ENCODE data around the gene LACTBL1. TPM values are rescaled to one million over a fixed set of nuclear protein-coding genes. Genes with fewer than 3 reads are reported as not detected.

The LACTBL1 gene
- total RNA-seq, 2 experiments from 2014 or later = not detected

DNA sequence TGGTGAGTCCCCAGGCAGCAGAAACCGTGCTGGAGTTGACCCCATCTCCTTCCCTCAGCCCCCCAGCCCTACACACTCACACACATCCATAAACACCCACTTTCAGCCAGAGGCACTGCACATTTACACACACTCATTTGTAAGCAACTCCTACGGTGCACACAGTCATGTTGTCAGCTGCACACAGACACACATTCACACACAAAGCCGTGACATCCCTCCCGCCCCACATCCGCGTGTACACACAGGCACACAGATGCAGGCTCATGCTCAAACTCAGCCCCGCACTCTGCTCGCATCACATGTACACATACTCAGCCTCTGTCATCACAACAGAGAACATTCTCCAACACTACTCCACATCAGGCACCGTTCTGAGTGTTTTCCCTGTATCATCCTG lies 47.6 kb downstream of the LACTBL1 start:
- Histone ChIP-seq H3K9me2 (ENCODE audit: insufficient read depth, low read length) (no peaks in the 10 kb centered on the region), H3K4me3 (ENCODE audit: low read depth, low read length, poor library complexity, severe bottlenecking) (no peak overlapping the region), H3K4me1 (ENCODE audit: insufficient read depth, low read length, poor library complexity, severe bottlenecking) (no peaks in the 10 kb centered on the region), H3K36me3 (ENCODE audit: insufficient read depth, low read length) (no peaks in the 10 kb centered on the region), H3K79me2 (ENCODE audit: insufficient read depth, low read depth, low read length) (no peaks in the 10 kb centered on the region), H4K20me1 (ENCODE audit: insufficient read depth, low read length) (no peaks in the 10 kb centered on the region), H3K27ac (ENCODE audit: low read depth, low read length, poor library complexity, severe bottlenecking) (no peak overlapping the region), H3K4me2 (ENCODE audit: low read length) (no peak overlapping the region), H2AFZ (ENCODE audit: low read length) (no peak overlapping the region), H3K9me3 (ENCODE audit: low read length) (no peaks in the 10 kb centered on the region)
- no peak for DNase-seq (ENCODE audit: low spot score)
- BruUV-seq (replicated peaks) = no TSS peak
- no peak for TF ChIP-seq EZH2phosphoT487 (IDR thresholded peaks at IDR 0.05; ENCODE audit: borderline replicate concordance, low read depth, low read length)
- TF ChIP-seq, protein P1, sequence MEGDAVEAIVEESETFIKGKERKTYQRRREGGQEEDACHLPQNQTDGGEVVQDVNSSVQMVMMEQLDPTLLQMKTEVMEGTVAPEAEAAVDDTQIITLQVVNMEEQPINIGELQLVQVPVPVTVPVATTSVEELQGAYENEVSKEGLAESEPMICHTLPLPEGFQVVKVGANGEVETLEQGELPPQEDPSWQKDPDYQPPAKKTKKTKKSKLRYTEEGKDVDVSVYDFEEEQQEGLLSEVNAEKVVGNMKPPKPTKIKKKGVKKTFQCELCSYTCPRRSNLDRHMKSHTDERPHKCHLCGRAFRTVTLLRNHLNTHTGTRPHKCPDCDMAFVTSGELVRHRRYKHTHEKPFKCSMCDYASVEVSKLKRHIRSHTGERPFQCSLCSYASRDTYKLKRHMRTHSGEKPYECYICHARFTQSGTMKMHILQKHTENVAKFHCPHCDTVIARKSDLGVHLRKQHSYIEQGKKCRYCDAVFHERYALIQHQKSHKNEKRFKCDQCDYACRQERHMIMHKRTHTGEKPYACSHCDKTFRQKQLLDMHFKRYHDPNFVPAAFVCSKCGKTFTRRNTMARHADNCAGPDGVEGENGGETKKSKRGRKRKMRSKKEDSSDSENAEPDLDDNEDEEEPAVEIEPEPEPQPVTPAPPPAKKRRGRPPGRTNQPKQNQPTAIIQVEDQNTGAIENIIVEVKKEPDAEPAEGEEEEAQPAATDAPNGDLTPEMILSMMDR (conservative IDR thresholded peaks at IDR 0.05; ENCODE audit: low read length) = no peak
- intact Hi-C loops (cut with micrococcal nuclease; ENCODE audit: unreplicated experiment) = no loop called here
- POLR2A ChIA-PET = no interaction called here
- CTCF ChIA-PET (ENCODE audit: unreplicated experiment) = no interaction called here

DNA sequence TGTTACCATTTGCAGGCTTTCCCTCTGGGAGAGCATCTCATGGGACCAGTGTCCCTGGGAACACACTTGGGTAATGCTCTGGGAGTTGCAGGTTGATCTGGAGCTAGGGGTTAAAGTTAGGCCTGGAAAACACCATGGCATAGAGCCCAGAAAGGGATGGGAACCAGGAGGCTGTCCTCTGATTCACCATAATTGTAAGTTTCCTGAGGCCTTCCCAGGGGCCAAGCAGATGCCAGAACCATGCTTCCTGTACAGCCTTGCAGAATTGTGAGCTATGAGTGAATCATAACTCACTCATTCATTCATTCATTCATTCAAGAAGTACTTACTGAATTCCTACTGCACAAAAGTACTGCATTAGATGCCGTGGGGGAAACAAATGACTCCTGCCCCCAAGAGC lies 50.0 kb downstream of the LACTBL1 start:
- POLR2A ChIA-PET = no interaction called here
- CTCF ChIA-PET (ENCODE audit: unreplicated experiment) = no interaction called here
- Histone ChIP-seq H3K79me2 (ENCODE audit: insufficient read depth, low read depth, low read length) (no peaks in the 10 kb centered on the region), H3K36me3 (ENCODE audit: insufficient read depth, low read length) (no peaks in the 10 kb centered on the region), H3K9me2 (ENCODE audit: insufficient read depth, low read length) (no peaks in the 10 kb centered on the region), H3K9me3 (ENCODE audit: low read length) (no peaks in the 10 kb centered on the region), H3K27ac (ENCODE audit: low read depth, low read length, poor library complexity, severe bottlenecking) (no peak overlapping the region), H3K4me2 (ENCODE audit: low read length) (no peak overlapping the region), H2AFZ (ENCODE audit: low read length) (no peak overlapping the region), H3K4me3 (ENCODE audit: low read depth, low read length, poor library complexity, severe bottlenecking) (no peak overlapping the region), H4K20me1 (ENCODE audit: insufficient read depth, low read length) (no peaks in the 10 kb centered on the region), H3K4me1 (ENCODE audit: insufficient read depth, low read length, poor library complexity, severe bottlenecking) (no peaks in the 10 kb centered on the region)
- TF ChIP-seq, protein P1 (conservative IDR thresholded peaks at IDR 0.05; ENCODE audit: low read length) = no peak
- TF ChIP-seq EZH2phosphoT487 (IDR thresholded peaks at IDR 0.05; ENCODE audit: borderline replicate concordance, low read depth, low read length) = no peak
- intact Hi-C loops (cut with micrococcal nuclease; ENCODE audit: unreplicated experiment) = no loop called here
- BruUV-seq (replicated peaks) = no TSS peak
- DNase-seq (ENCODE audit: low spot score) = no peak

DNA sequence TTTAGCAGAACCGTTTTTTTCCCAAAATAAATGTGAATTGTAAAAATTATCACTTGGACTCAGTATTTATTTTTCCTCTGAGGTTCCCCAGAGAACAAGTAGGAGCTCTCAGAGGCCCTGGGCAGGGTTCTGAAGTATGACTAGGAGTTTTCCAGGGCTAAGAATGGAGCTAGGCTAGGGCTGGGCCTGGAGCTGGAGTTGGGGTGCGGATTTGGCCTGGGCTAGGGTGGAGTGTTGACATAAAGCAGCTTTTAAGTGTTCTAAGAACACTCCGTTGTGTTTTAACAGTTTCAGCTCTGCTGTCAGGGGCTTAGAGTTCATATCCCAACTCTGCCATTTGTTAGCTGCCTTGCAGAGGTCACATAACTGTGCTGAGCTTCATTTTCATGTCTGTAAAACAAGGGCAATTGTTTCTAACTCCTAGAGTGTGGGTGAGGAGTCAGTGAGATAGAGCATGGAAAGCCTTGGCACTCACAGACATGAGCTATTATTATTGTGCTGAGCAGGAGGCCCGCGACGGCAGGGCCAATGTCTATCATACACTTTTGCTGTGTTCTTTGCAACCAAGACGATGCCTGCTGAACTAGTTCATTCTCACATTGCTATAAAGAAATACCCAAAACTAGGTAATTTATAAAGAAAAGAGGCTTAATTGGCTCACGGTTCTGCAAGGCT lies 51.1 kb downstream of the LACTBL1 start:
- H2AFZ ChIP-seq (ENCODE audit: low read length) = no peak overlapping the region
- H3K36me3 ChIP-seq (ENCODE audit: insufficient read depth, low read length) = no peaks in the 10 kb centered on the region
- TF ChIP-seq, protein P1 (conservative IDR thresholded peaks at IDR 0.05; ENCODE audit: low read length) = no peak
- TF ChIP-seq EZH2phosphoT487 (IDR thresholded peaks at IDR 0.05; ENCODE audit: borderline replicate concordance, low read depth, low read length) = no peak
- BruUV-seq (replicated peaks) = no TSS peak
- H3K79me2 ChIP-seq (ENCODE audit: insufficient read depth, low read depth, low read length) = no peaks in the 10 kb centered on the region
- ChIA-PET CTCF (ENCODE audit: unreplicated experiment) (no interaction called here), POLR2A (no interaction called here)
- no peak overlapping the region for H3K4me2 ChIP-seq (ENCODE audit: low read length)
- intact Hi-C loops (cut with micrococcal nuclease; ENCODE audit: unreplicated experiment) = no loop called here
- no peaks in the 10 kb centered on the region for H3K9me3 ChIP-seq (ENCODE audit: low read length)
- H4K20me1 ChIP-seq (ENCODE audit: insufficient read depth, low read length) = no peaks in the 10 kb centered on the region
- H3K27ac ChIP-seq (ENCODE audit: low read depth, low read length, poor library complexity, severe bottlenecking) = no peak overlapping the region
- no peak overlapping the region for H3K4me3 ChIP-seq (ENCODE audit: low read depth, low read length, poor library complexity, severe bottlenecking)
- DNase-seq (ENCODE audit: low spot score) = no peak
- H3K9me2 ChIP-seq (ENCODE audit: insufficient read depth, low read length) = no peaks in the 10 kb centered on the region
- H3K4me1 ChIP-seq (ENCODE audit: insufficient read depth, low read length, poor library complexity, severe bottlenecking) = no peaks in the 10 kb centered on the region
